Hepatocyte (in vitro differentiated cells): ENCODE data around the gene MAGEB6.

Source experiments
- EZH2 ChIP-seq: fragments of 200-600 bp; sonication (generic); IDR thresholded peaks from 2 replicates; pipeline ENCODE4 v1.6.1; 2016; ENCODE audit warnings: antibody characterized with exemption, mild to moderate bottlenecking, borderline replicate concordance
- EZH2phosphoT487 ChIP-seq: fragments of 200-600 bp; sonication (generic); IDR thresholded peaks from one replicate; pipeline ENCODE4 v1.6.1; 2018; ENCODE audit warnings: antibody characterized with exemption, mild to moderate bottlenecking, low read depth, moderate library complexity; ENCODE audit not compliant: unreplicated experiment, severe bottlenecking
- TF ChIP-seq, protein P1 (sequence below): fragments of 200-600 bp; sonication (generic); IDR thresholded peaks from 2 replicates; pipeline ENCODE4 v1.5.1; 2016; ENCODE audit warnings: antibody characterized with exemption, mild to moderate bottlenecking; ENCODE audit not compliant: poor library complexity

DNA sequence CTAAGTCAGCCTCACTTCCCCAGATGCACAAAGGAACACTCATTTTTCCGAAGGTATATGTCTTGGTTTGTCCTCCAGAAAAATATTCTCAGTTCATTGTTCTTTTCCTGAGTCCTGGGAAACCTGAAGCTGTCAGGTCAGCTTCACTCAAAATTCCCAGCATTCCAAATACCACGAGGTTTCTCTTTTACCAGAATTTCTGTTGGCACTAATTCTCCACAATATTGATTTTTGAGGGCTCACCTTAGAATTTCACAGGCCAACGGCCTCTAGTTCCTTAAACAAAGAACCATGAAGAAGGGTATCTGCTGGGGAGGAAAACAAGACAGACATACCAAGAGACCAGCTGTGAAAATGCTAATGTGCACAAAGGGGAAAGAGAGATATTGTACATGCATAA is 15.8 kb downstream of the MAGEB6 start:
- TF ChIP-seq, protein P1, sequence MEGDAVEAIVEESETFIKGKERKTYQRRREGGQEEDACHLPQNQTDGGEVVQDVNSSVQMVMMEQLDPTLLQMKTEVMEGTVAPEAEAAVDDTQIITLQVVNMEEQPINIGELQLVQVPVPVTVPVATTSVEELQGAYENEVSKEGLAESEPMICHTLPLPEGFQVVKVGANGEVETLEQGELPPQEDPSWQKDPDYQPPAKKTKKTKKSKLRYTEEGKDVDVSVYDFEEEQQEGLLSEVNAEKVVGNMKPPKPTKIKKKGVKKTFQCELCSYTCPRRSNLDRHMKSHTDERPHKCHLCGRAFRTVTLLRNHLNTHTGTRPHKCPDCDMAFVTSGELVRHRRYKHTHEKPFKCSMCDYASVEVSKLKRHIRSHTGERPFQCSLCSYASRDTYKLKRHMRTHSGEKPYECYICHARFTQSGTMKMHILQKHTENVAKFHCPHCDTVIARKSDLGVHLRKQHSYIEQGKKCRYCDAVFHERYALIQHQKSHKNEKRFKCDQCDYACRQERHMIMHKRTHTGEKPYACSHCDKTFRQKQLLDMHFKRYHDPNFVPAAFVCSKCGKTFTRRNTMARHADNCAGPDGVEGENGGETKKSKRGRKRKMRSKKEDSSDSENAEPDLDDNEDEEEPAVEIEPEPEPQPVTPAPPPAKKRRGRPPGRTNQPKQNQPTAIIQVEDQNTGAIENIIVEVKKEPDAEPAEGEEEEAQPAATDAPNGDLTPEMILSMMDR = no peak
- TF ChIP-seq EZH2 (no peak), EZH2phosphoT487 (no peak)
